IMR-90 (cell line): ENCODE results near the gene CENPN. TPM values are rescaled to one million over a fixed set of nuclear protein-coding genes. Genes with fewer than 3 reads are reported as not detected.

ENCODE experiments used
- ATAC-seq: fragments of 200-7000 bp; cut with Tn5 transposase; 2 replicates; pipeline ENCODE4 v1.9.1; 2020; ENCODE audit warnings: low read depth, mild to moderate bottlenecking, moderate library complexity
- BruUV-seq: library from RNA; stranded (reverse); fragments of 400-500 nt; replicated peaks from 2 replicates; lab custom pipeline; 2021; lab: Mats Ljungman, UMichigan
- CTCF ChIA-PET: fragments of 300-600 bp; formaldehyde crosslinking; extraction: SDS; loops from one replicate; lab custom pipeline; 2021; ENCODE audit warnings: antibody characterized with exemption; lab: Yijun Ruan, JAX
- POLR2A ChIA-PET: fragments of 300-600 bp; sonication (Branson Sonifier 250); formaldehyde crosslinking; loops from one replicate; lab custom pipeline; 2022; ENCODE audit warnings: antibody characterized with exemption; ENCODE audit not compliant: unreplicated experiment; lab: Charles Lee
- DNase-seq: peaks from one replicate; pipeline ENCODE4 v3.0.0; 2013
- H2AFZ ChIP-seq: replicated peaks from 2 replicates; pipeline ENCODE3; 2013; ENCODE audit warnings: low read length, mild to moderate bottlenecking; ENCODE audit not compliant: poor library complexity
- H2AK5ac ChIP-seq: 2 replicates; pipeline ENCODE4 v1.6.1; 2013; ENCODE audit warnings: low read depth, low read length, inconsistent platforms
- H2AK9ac ChIP-seq: replicated peaks from 2 replicates; pipeline ENCODE3; 2013; ENCODE audit warnings: mild to moderate bottlenecking, low read depth, low read length, moderate library complexity; ENCODE audit not compliant: poor library complexity
- H2BK120ac ChIP-seq: 2 replicates; pipeline ENCODE4 v1.6.1; 2013; ENCODE audit warnings: low read depth, low read length, inconsistent platforms
- H2BK15ac ChIP-seq: 3 replicates; pipeline ENCODE4 v1.6.1; 2013; ENCODE audit warnings: low read depth, low read length, inconsistent platforms
- H2BK20ac ChIP-seq: 2 replicates; pipeline ENCODE4 v1.6.1; 2013; ENCODE audit warnings: low read depth, mild to moderate bottlenecking, inconsistent platforms, low read length, moderate library complexity
- H2BK5ac ChIP-seq: 2 replicates; pipeline ENCODE4 v1.6.1; 2013; ENCODE audit warnings: mild to moderate bottlenecking, low read depth, low read length, inconsistent platforms; ENCODE audit not compliant: poor library complexity, severe bottlenecking
- H3K14ac ChIP-seq: replicated peaks from 2 replicates; pipeline ENCODE4 v1.6.1; 2013; ENCODE audit warnings: low read depth, low read length, inconsistent platforms
- H3K18ac ChIP-seq: 2 replicates; pipeline ENCODE4 v1.6.1; 2013; ENCODE audit warnings: low read depth, low read length, control low read depth
- H3K23ac ChIP-seq: 2 replicates; pipeline ENCODE4 v1.6.1; 2013; ENCODE audit warnings: low read depth, low read length, inconsistent platforms
- H3K27ac ChIP-seq: 2 replicates; pipeline ENCODE4 v1.5.1; 2013; ENCODE audit warnings: mild to moderate bottlenecking, control low read depth, low read length; ENCODE audit not compliant: insufficient read depth
- H3K27me3 ChIP-seq: 2 replicates; pipeline ENCODE4 v1.6.1; 2013; ENCODE audit warnings: low read length; ENCODE audit not compliant: control insufficient read depth, insufficient read depth
- H3K36me3 ChIP-seq: 2 replicates; pipeline ENCODE4 v1.6.1; 2013; ENCODE audit warnings: low read length, mixed read lengths; ENCODE audit not compliant: control insufficient read depth, insufficient read depth
- H3K4ac ChIP-seq: 2 replicates; pipeline ENCODE4 v1.6.1; 2013; ENCODE audit warnings: low read depth, low read length, inconsistent platforms
- H3K4me1 ChIP-seq: 2 replicates; pipeline ENCODE4 v1.6.1; 2013; ENCODE audit warnings: low read length, mixed read lengths; ENCODE audit not compliant: control insufficient read depth, insufficient read depth
- H3K4me2 ChIP-seq: 2 replicates; pipeline ENCODE4 v1.6.1; 2013; ENCODE audit warnings: low read depth, mild to moderate bottlenecking, control low read depth, low read length, moderate library complexity
- H3K4me3 ChIP-seq: 2 replicates; pipeline ENCODE4 v1.5.1; 2013; ENCODE audit warnings: low read depth, mild to moderate bottlenecking, control low read depth, low read length, moderate library complexity; ENCODE audit not compliant: insufficient read depth
- H3K56ac ChIP-seq: 2 replicates; pipeline ENCODE4 v1.6.1; 2013; ENCODE audit warnings: low read length, inconsistent platforms; ENCODE audit not compliant: insufficient read depth; ENCODE audit errors: extremely low read depth
- H3K79me1 ChIP-seq, 2 experiments: 2 replicates each; pipeline ENCODE4 v1.6.1; 2013; ENCODE audit warnings: low read length in 2 of 2, inconsistent platforms in 1 of 2, low read depth in 1 of 2
- H3K9ac ChIP-seq: 2 replicates; pipeline ENCODE4 v1.6.1; 2013; ENCODE audit warnings: low read depth, low read length, control low read depth
- H3K9me1 ChIP-seq: 2 replicates; pipeline ENCODE4 v1.6.1; 2013; ENCODE audit warnings: low read length, inconsistent platforms; ENCODE audit not compliant: insufficient read depth
- H3K9me3 ChIP-seq: 2 replicates; pipeline ENCODE4 v1.6.1; 2013; ENCODE audit warnings: low read length; ENCODE audit not compliant: control insufficient read depth, insufficient read depth
- H4K20me1 ChIP-seq: 2 replicates; pipeline ENCODE4 v1.6.1; 2013; ENCODE audit warnings: low read length, inconsistent platforms; ENCODE audit not compliant: insufficient read depth
- H4K5ac ChIP-seq: 2 replicates; pipeline ENCODE4 v1.6.1; 2013; ENCODE audit warnings: mild to moderate bottlenecking, low read depth, low read length, control low read depth
- H4K8ac ChIP-seq, 2 experiments: 2 replicates each; pipeline ENCODE4 v1.6.1; 2013; ENCODE audit warnings: low read depth in 2 of 2, low read length in 2 of 2, control low read depth in 1 of 2, inconsistent platforms in 1 of 2
- H4K91ac ChIP-seq: 2 replicates; pipeline ENCODE4 v1.6.1; 2013; ENCODE audit warnings: low read depth, low read length, inconsistent platforms; ENCODE audit not compliant: insufficient read depth
- BHLHE40 ChIP-seq: fragments of 150-350 bp; IDR thresholded peaks from 2 replicates; pipeline ENCODE4 v1.6.1; 2016; ENCODE audit warnings: mild to moderate bottlenecking, low read depth, low read length
- CHD1 ChIP-seq: IDR thresholded peaks from 2 replicates; pipeline ENCODE4 v1.6.1; 2012; ENCODE audit warnings: low read depth, low read length, improper control_type of control experiment
- ELK1 ChIP-seq: fragments of 150-350 bp; IDR thresholded peaks from 2 replicates; pipeline ENCODE4 v1.6.1; 2016; ENCODE audit warnings: low read depth, mild to moderate bottlenecking, low read length, moderate library complexity, borderline replicate concordance
- MAZ ChIP-seq: IDR thresholded peaks from 2 replicates; pipeline ENCODE4 v1.6.1; 2012; ENCODE audit warnings: low read depth, mild to moderate bottlenecking, low read length, improper control_type of control experiment, moderate library complexity, borderline replicate concordance
- MXI1 ChIP-seq: IDR thresholded peaks from 2 replicates; pipeline ENCODE4 v1.6.1; 2012; ENCODE audit warnings: low read depth, mild to moderate bottlenecking, low read length, moderate library complexity, borderline replicate concordance
- NFE2L2 ChIP-seq: fragments of 150-350 bp; IDR thresholded peaks from 2 replicates; pipeline ENCODE4 v1.6.1; 2016; ENCODE audit warnings: low read depth, mild to moderate bottlenecking, low read length
- POLR2A ChIP-seq: IDR thresholded peaks from 2 replicates; pipeline ENCODE4 v1.6.1; 2012; ENCODE audit warnings: mild to moderate bottlenecking, low read depth, low read length
- RAD21 ChIP-seq: IDR thresholded peaks from 2 replicates; pipeline ENCODE4 v1.6.1; 2012; ENCODE audit warnings: low read length, improper control_type of control experiment
- RCOR1 ChIP-seq: IDR thresholded peaks from 2 replicates; pipeline ENCODE4 v1.6.1; 2012; ENCODE audit warnings: mild to moderate bottlenecking, low read length, improper control_type of control experiment; ENCODE audit not compliant: insufficient replicate concordance
- SMC3 ChIP-seq: fragments of 150-350 bp; IDR thresholded peaks from 2 replicates; pipeline ENCODE4 v1.6.1; 2016; ENCODE audit warnings: low read depth, mild to moderate bottlenecking, antibody characterized with exemption, low read length, moderate library complexity
- WGBS, 2 experiments: methylation state at CpG; one replicate each; pipeline versions ENCODE4 v1.1.5 to v1.1.7; 2013; ENCODE audit warnings: missing lambda C conversion rate in 2 of 2; ENCODE audit not compliant: insufficient read length in 1 of 2; ENCODE audit errors: extremely low coverage in 2 of 2; 5-methylcytosine and 5-hydroxymethylcytosine counted together
- dilution Hi-C: fragments of 300-500 bp; cut with HindIII; formaldehyde crosslinking; loops from one replicate; pipeline ENCODE4 v1.14.3; 2018; ENCODE audit warnings: low sequenced_read_pairs; ENCODE audit not compliant: unreplicated experiment
- in situ Hi-C: fragments of 300-500 bp; cut with MboI; formaldehyde crosslinking; loops from 3 replicates; pipeline ENCODE4 v1.14.3; 2019; ENCODE audit warnings: low sequenced_read_pairs, inconsistent platforms, mixed read lengths
- intact Hi-C: fragments of 100-400 bp; cut with micrococcal nuclease; formaldehyde crosslinking; loops from 2 replicates; pipeline ENCODE4 v1.10.0; 2022
- polyA plus RNA-seq, 3 experiments: library from polyadenylated mRNA; depleted of rRNA; stranded (reverse); fragments of >200 nt; gene quantifications; 2 replicates each; pipeline ENCODE4 v1.2.3, GENCODE V29; 2012; ENCODE audit warnings: low replicate concordance in 1 of 3
- total RNA-seq: library from RNA; depleted of rRNA; stranded (reverse); fragments of >200 nt; gene quantifications from 2 replicates; pipeline ENCODE4 v1.2.3, GENCODE V29; 2012

Gene CENPN
- total and polyA plus RNA-seq, 2 of the 4 experiments (the other 2 are of a cell fraction) = 20.5 to 22.8 TPM

- TF ChIP-seq BHLHE40 = no peak
- no peak for TF ChIP-seq SMC3
- TF ChIP-seq RCOR1 = no peak
- TF ChIP-seq RAD21 = no peak
- no peak for TF ChIP-seq POLR2A
- no peak for TF ChIP-seq NFE2L2
- TF ChIP-seq MXI1 = no peak
- no peak for TF ChIP-seq ELK1
- TF ChIP-seq CHD1 = no peak
- TF ChIP-seq MAZ = no peak
- intact Hi-C loops (no loop called here), in situ Hi-C loops (no loop called here), dilution Hi-C loops (no loop called here)
- H3K56ac ChIP-seq = no peak overlapping the region
- no peak overlapping the region for H2AK9ac ChIP-seq
- H3K4me3 ChIP-seq = no peak overlapping the region
- DNase-seq = no peak
- H3K9me3 ChIP-seq = no peaks in the 10 kb centered on the region
- no peaks in the 10 kb centered on the region for H3K9me1 ChIP-seq
- H3K4ac ChIP-seq = no peak overlapping the region
- POLR2A ChIA-PET = no interaction called here
- H3K27ac ChIP-seq = no peak overlapping the region
- BruUV-seq = no TSS peak
- no peaks in the 10 kb centered on the region for H3K4me1 ChIP-seq
- H3K36me3 ChIP-seq = no peaks in the 10 kb centered on the region
- H2BK20ac ChIP-seq = no peak overlapping the region
- no peak overlapping the region for H2BK5ac ChIP-seq
- no CpG with 5 or more reads among the region's 10 CpGs for WGBS, 2 experiments
- H2AFZ ChIP-seq = no peak overlapping the region
- no peaks in the 10 kb centered on the region for H4K20me1 ChIP-seq
- H3K23ac ChIP-seq = no peak overlapping the region
- CTCF ChIA-PET = interaction anchor here (0.6 kb wide), 1 partner anchor 151 kb away, joined by 3 read pairs; no protein-coding TSS in a partner anchor
- H3K4me2 ChIP-seq = no peak overlapping the region
- no peak overlapping the region for H4K91ac ChIP-seq
- H4K5ac ChIP-seq = no peak overlapping the region
- H3K18ac ChIP-seq = no peak overlapping the region
- H2BK15ac ChIP-seq = no peak overlapping the region
- no peak overlapping the region for H2AK5ac ChIP-seq
- H4K8ac ChIP-seq = no peak overlapping the region
- no peak for ATAC-seq
- H3K9ac ChIP-seq = no peak overlapping the region
- H3K27me3 ChIP-seq = no peaks in the 10 kb centered on the region
- no peaks in the 10 kb centered on the region for H3K79me1 ChIP-seq
- H3K14ac ChIP-seq = no peak overlapping the region
- H2BK120ac ChIP-seq = no peak overlapping the region
Observed at GRCh38 chr16:81061307-81061640, 54.3 kb downstream of the CENPN start.
